Measurements from ENCODE around the gene RFX2. TPM values are rescaled to one million over a fixed set of nuclear protein-coding genes. Genes with fewer than 3 reads are reported as not detected.
"Not testable (repeated sequence)": the region's sequence is repeated elsewhere in the genome, so short reads cannot be mapped to it uniquely, and the experiment has no call there.

RFX2 gene
- total RNA-seq, 1 donor from 2014 or later = 18.0 TPM

DNA sequence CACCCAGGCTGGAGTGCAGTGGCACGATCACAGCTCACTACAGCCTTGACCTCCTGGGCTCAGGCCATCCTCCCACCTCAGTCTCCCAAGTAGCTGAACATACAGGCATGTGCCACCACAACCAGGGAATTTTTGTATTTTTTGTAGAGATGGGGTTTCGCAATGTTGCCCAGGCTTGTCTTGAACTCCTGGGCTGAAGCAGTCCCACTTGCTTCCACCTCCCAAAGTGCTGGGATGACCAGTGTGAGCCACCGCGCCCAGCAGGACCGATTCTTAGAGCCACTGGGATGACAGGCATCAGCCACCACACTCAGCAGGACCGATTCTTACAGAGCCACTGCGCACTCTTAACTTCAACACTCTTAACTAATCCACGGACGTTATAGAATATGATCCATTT lies 77.5 kb downstream of the RFX2 start:
- no peak overlapping the region for H3K27ac Mint-ChIP-seq
- no peak overlapping the region for H3K4me3 Mint-ChIP-seq
- H3K4me1 Mint-ChIP-seq (ENCODE audit: unreplicated experiment) = no peaks in the 10 kb centered on the region
- DNase-seq (ENCODE audit: extremely low spot score, unreplicated experiment) = peak; percentile 48
- no peak for TF ChIP-seq CTCF (conservative IDR thresholded peaks at IDR 0.05)
- peaks cover 8% of the 10 kb centered on the region for H3K9me3 Mint-ChIP-seq
- peaks cover 7% of the 10 kb centered on the region for H3K36me3 Mint-ChIP-seq
- no peaks in the 10 kb centered on the region for H3K27me3 Mint-ChIP-seq

GRCh38 chr19:6032381-6032780 lies 77.9 kb downstream of the RFX2 start:
- Mint-ChIP-seq H3K9me3 (peaks cover 8% of the 10 kb centered on the region), H3K27me3 (no peaks in the 10 kb centered on the region), H3K4me1 (ENCODE audit: unreplicated experiment) (no peaks in the 10 kb centered on the region), H3K27ac (no peak overlapping the region), H3K4me3 (no peak overlapping the region), H3K36me3 (peaks cover 7% of the 10 kb centered on the region)
- DNase-seq (ENCODE audit: extremely low spot score, unreplicated experiment) = no peak
- TF ChIP-seq CTCF (conservative IDR thresholded peaks at IDR 0.05) = no peak

DNA sequence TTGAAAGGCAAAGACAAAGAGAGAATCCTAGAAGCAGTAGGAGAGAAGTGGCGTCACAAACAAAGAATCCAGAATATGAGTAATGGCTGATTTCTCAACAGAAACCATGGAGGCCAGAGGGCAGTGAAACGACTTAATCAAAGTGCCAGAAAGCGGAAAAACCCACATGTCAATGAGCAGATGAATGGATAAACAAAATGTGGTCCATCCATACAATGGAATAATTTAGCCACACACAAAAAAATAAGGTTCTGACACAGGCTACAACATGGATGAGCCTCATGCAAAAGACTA lies 80.1 kb downstream of the RFX2 start:
- Mint-ChIP-seq H3K27ac (peak overlapping the region; percentile 48), H3K4me1 (ENCODE audit: unreplicated experiment) (no peaks in the 10 kb centered on the region), H3K36me3 (peaks cover 7% of the 10 kb centered on the region), H3K4me3 (no peak overlapping the region), H3K27me3 (no peaks in the 10 kb centered on the region), H3K9me3 (peaks cover 8% of the 10 kb centered on the region)
- TF ChIP-seq CTCF (conservative IDR thresholded peaks at IDR 0.05) = no peak
- no peak for DNase-seq (ENCODE audit: extremely low spot score, unreplicated experiment)

GRCh38 chr19:6026390-6027227 lies 83.7 kb downstream of the RFX2 start:
- TF ChIP-seq CTCF (conservative IDR thresholded peaks at IDR 0.05) = no peak
- H3K36me3 Mint-ChIP-seq = peaks cover 7% of the 10 kb centered on the region
- DNase-seq (ENCODE audit: extremely low spot score, unreplicated experiment) = no peak
- peaks cover 15% of the 10 kb centered on the region for H3K4me1 Mint-ChIP-seq (ENCODE audit: unreplicated experiment)
- H3K4me3 Mint-ChIP-seq = no peak overlapping the region
- no peaks in the 10 kb centered on the region for H3K27me3 Mint-ChIP-seq
- H3K27ac Mint-ChIP-seq = no peak overlapping the region
- peaks cover 8% of the 10 kb centered on the region for H3K9me3 Mint-ChIP-seq

DNA sequence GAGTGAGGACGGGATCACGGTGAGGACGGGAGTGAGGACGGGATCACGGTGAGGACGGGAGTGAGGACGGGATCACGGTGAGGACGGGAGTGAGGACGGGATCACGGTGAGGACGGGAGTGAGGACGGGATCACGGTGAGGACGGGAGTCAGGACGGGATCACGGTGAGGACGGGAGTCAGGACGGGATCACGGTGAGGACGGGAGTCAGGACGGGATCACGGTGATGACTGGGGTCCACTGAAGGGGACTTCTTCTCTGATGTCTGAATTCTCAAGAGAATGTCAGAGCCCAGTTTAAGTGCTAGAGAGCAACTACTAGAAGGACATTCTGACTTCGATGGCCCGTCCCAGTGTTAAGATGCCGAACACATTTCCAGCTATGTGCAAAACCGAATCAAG lies 85.5 kb downstream of the RFX2 start:
- H3K4me1 Mint-ChIP-seq (ENCODE audit: unreplicated experiment) = peaks cover 26% of the 10 kb centered on the region
- H3K36me3 Mint-ChIP-seq, H3K27ac Mint-ChIP-seq: not testable (repeated sequence)

DNA sequence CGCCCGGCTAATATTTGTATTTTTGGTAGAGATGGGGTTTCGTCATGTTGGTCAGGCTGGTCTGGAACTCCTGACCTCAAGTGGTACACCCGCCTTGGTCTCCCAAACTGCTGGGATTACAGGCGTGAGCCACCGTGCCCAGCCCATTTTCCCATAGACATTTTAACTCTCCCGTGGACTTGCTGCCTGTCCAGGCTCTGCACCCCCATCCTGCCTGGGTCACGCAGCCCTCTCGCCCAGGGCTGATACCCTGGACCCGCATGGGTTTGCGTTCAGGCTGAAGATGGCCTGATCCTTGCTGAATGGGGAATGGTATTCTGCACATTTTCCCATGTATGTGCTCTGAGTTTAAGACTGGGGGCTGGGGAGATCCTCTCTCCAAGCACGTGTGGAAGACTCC lies 86.4 kb downstream of the RFX2 start:
- H3K4me1 Mint-ChIP-seq (ENCODE audit: unreplicated experiment) = peaks cover 26% of the 10 kb centered on the region
- no peaks in the 10 kb centered on the region for H3K9me3 Mint-ChIP-seq
- H3K36me3 Mint-ChIP-seq = no peaks in the 10 kb centered on the region
- H3K27me3 Mint-ChIP-seq = no peaks in the 10 kb centered on the region
- H3K27ac Mint-ChIP-seq = no peak overlapping the region
- DNase-seq (ENCODE audit: extremely low spot score, unreplicated experiment) = no peak
- H3K4me3 Mint-ChIP-seq = no peak overlapping the region
- TF ChIP-seq CTCF (conservative IDR thresholded peaks at IDR 0.05) = no peak

More for the DNA sequence above, 85.5 kb downstream of the RFX2 start:
- H3K27me3 Mint-ChIP-seq; H3K9me3 Mint-ChIP-seq; DNase-seq (ENCODE audit: extremely low spot score, unreplicated experiment); H3K4me3 Mint-ChIP-seq: not testable (repeated sequence)
